Fibroblast of upper back skin (primary cell): ENCODE measurements around the gene TNS4.

Source experiments
- DNase-seq: peaks from one replicate; pipeline ENCODE4 v3.0.0-alpha.2; 2013

Gene TNS4

DNA sequence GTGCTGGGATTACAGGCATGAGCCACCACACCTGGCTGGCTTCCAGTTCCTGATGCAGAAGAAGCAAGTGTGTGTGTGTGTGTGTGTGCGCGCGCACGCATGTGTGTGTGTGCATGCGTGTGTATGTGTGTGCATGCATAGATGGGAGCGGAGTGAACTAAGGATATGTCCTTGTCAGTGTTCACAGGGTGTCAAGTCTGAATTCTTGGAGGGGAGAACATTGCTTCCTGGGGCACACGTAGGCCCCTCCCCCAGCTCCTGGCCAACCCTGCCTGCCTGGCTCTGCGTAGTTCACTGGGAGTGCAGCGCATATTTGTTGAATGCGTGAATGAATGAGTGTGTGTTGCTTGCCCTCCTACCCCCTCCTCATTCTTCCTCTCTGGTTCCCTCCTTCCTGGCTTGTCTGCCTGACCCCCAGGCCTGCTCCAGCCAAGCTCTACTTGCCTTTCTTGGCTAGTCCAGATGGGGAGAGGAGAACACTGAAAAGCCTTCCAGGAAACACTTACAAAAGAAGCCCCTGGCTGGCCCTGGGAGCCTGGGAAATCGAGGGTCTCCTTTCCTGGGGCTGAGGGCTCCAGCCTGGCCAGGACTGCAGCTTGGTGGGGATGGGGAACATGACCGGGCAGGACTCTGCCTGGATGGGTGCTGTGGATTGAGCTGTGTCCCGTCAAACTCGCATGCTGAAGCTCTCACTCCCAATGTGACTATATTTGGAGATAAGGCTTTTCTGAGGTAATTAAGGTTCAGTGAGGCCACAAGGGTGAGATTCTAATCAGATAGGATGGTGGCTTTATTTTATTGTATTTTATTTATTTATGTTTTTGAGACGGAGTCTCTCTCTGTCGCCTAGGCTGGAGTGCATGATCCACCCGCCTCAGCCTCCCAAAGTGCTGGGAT is 30.2 kb downstream of the TNS4 start:
- peak; percentile 87 for DNase-seq

GRCh38 chr17:40469805-40470675 is 31.4 kb downstream of the TNS4 start:
- DNase-seq = no peak

DNA sequence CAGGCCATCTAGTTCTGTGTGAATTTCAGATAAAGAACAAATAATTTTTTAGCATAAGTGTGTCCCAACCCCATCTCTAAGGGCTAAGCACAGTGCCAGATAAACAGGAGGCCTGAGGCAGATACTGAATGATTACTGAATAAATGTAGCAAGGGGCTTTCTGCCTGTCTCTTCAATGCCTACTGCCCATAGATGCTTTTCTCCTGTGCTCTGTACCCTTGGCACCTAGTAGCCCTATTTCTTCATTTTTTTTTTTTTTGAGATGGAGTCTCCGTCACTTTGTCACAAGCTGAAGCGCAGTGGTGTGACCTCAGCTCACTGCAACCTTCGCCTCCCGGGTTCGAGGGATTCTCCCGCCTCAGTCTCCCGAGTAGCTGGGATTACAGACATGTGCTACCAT is 32.9 kb downstream of the TNS4 start:
- DNase-seq = no peak

- DNase-seq = no peak
Observed at GRCh38 chr17:40467281-40467867, 34.0 kb downstream of the TNS4 start.

- no peak for DNase-seq
Observed at GRCh38 chr17:40466298-40466971, 35.0 kb downstream of the TNS4 start.

DNA sequence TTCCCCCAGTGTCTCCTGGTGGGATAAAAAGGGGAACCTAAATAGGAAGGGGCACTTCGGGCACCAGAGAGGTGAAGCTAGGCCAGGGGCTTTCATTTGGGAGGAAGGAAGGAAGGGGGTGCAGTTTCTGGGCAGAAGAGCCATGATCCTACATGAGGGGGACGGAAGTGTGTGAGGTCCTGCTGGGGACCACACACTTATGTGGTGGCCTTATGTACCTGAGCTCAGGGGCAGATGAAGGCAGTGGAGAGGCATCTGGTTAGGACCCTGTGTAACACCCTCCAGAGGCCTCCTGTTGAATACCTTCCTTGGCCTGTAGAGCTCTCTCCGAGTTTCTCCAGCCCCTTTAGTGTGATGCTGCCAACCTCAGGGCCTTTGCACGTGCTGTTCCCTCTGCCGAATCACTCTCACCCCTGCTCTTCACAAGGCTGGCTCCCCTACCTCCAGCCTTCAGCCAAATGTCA is 37.0 kb downstream of the TNS4 start:
- no peak for DNase-seq

GRCh38 chr17:40463122-40463550 is 38.3 kb downstream of the TNS4 start:
- DNase-seq = no peak

DNA sequence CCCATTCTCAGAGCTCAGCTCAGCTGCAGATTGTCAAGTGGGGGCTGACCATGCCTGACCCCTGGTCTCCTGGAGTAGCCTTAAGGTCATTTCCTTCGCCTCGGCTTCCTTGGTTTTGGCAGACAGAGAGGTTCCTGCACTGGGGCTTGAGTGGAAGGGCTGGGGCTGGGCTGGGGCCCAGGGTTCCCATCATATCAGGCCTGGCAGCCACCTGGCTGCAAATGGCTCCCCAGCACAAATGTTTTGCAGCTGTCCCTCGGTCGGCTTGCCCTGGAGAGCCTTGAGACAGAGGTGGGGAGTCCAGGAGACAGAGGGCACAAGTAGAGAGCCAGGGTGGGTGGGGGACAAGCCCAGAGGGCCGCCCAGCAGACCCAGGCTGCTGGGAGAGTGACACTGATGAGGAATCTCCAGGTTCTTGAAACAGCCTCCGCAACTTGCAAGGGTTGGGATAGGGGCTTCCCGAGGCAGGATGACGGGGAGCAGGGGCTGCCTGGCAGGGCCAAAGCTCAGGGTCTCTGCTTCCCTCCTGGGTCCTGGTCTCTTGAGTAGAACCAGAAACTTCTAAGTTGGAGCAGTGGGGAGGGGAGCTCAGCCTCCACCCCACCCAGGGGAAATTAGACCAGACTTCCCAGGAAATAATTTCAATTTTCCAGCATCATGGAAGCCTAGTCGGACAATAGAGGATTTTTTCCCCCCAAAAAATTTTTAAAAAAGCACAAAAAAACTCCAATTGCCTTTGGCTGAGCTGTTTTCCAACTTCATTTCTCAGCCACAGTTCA is 38.9 kb downstream of the TNS4 start:
- DNase-seq = no peak

GRCh38 chr17:40461732-40462342 is 39.6 kb downstream of the TNS4 start:
- DNase-seq = peak; percentile 73

DNA sequence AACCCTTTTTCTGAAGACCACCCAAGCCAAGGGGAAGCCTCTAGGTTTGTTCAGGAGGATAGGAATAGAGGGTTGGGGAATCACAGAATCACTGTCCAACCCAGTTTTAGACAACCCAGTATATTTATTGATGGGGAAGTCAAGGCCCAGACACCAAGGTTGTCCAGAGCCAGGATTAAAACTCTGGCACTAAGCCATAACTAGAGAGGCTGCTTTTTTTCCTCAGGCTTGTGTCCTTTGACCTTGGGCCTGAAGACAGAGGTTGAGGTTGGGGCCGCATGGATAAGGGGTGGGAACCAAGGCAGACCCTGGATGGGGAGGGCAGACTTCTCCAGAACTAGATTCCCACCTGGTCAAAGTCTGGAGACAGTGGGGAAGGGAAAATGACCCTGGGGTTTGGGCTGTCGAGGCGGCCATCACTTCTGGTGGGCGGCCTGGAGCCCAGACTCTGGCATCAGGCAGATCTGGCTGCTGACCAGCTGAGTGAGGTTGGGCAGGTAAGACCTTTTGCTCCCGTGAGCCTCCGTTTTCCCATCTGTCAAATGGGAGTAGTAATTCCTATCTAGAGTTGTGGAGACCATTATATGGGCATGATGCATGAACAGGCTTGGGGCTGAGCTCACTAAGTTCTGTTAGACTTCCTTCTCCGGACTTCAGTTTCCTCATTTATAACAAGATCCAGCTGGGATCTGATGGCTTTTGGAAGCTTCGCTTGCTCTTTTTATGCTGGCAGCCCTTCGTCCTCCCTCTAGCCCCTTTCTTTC is 40.3 kb downstream of the TNS4 start:
- DNase-seq = peak; percentile 68

DNA sequence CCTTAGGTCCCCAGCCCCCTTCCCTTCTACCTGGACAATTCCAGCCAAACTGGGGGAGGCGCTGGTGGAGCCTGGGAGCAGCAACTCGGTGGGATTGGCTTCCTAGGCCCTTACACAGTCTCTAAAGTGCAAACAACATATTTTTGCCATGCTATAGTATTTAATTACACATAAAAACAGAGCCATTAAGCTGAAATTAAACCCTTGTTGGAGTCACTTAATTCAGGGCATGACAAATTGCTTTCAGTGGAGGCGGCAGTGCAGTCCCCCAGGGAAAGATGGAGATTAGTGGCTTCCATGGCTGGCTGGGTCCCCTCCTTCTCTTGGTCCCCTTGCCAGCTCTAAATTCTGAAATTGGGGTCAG is 40.8 kb downstream of the TNS4 start:
- no peak for DNase-seq

DNA sequence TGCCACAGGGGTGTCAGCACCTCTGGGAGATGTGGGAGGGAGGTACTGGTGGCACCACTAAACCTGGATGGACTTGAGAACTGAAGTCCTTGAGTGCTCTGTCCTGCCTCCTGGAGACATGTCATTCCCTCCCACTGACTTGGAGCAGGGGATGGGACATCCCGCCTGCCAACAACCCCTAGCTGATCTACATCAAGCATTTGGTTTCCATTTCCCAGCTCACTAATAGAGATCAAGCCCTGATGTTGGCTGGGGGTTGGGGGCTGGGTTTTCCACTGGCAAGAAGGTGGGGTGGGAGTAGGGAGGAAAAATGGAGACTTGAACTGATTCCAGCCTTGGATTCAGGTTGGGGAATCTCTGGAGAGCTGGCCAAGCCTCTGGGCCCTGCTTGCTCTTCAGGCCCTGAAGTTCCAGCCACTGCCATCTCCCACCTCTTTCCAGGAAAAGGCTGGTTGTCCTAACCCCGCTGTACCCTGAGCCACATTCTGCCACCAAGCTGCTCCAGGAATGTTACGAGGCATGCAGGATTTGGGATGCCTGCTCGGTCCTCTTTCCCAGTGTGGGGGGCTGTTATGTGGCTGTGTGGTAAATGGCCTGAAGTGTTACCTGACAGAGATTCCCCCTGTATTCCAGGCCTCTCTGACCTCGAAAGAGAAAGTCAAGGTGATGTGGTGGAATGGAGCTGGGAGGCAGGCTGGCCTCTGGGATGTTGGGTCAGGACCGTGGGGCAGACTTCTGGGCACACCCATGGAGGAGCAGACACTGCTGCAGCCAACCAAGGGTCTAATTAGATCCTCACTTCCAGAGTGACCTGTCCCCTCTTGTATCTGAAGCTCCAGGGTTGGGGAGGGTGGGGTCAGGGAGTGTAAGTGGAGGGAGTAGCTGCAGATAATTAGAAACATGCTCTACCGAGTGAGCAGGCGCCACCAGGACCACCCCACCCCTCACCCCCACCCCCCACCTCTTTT is 41.5 kb downstream of the TNS4 start:
- DNase-seq = peak; percentile 56

- no peak for DNase-seq
Observed at GRCh38 chr17:40458851-40459482, 42.5 kb downstream of the TNS4 start.

- DNase-seq = peak; percentile 95
Observed at GRCh38 chr17:40457964-40458791, 43.2 kb downstream of the TNS4 start.

DNA sequence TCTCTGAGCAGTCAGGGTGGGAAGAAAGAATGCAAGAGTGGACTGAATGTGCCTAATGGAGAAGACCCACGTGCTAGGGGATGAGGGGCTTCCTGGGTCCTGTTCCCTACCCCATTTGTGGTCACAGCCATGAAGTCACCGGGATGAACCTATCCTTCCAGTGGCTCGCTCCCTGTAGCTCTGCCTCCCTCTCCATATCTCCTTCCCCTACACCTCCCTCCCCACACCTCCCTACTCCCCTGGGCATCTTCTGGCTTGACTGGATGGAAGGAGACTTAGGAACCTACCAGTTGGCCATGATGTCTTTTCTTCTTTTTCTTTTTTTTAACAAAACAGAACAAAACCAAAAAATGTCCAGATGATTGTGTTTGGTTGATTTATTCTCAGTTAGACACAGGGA is 44.1 kb downstream of the TNS4 start:
- no peak for DNase-seq

DNA sequence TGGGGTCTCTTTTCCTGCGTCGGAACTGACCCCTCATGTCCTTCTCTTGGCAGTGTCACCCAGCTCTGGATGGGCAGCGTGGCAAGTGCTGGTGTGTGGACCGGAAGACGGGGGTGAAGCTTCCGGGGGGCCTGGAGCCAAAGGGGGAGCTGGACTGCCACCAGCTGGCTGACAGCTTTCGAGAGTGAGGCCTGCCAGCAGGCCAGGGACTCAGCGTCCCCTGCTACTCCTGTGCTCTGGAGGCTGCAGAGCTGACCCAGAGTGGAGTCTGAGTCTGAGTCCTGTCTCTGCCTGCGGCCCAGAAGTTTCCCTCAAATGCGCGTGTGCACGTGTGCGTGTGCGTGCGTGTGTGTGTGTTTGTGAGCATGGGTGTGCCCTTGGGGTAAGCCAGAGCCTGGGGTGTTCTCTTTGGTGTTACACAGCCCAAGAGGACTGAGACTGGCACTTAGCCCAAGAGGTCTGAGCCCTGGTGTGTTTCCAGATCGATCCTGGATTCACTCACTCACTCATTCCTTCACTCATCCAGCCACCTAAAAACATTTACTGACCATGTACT is 44.9 kb downstream of the TNS4 start:
- no peak for DNase-seq

GRCh38 chr17:40454613-40454995 is 46.8 kb downstream of the TNS4 start:
- DNase-seq = no peak
